Bone marrow (tissue), 2 donors: Measurements from ENCODE around the gene PRICKLE4.

Source experiments
- DNase-seq, 2 donors: peaks; one replicate each; lab custom pipeline; 2025; lab: John Stamatoyannopoulos, UW

Gene PRICKLE4

GRCh38 chr6:41771058-41771983 is 9.3 kb upstream of the PRICKLE4 start:
- DNase-seq, result no peak

- DNase-seq, result no peak
Measured at GRCh38 chr6:41774841-41775240, 5.7 kb upstream of the PRICKLE4 start.

GRCh38 chr6:41775293-41775882 is 5.2 kb upstream of the PRICKLE4 start:
- no peak for DNase-seq

- peak in 1 of 2 donors; percentile 8 for DNase-seq
Measured at GRCh38 chr6:41777551-41778285, 2.9 kb upstream of the PRICKLE4 start.

- DNase-seq, result no peak
Measured at GRCh38 chr6:41778895-41779294, 1.7 kb upstream of the PRICKLE4 start.

GRCh38 chr6:41779336-41779735 is 1.2 kb upstream of the PRICKLE4 start:
- no peak for DNase-seq

- DNase-seq, result peak; percentile 90 to 91
Measured at GRCh38 chr6:41779788-41780550, 613 bp upstream of the PRICKLE4 start, which contains the start of gene FRS3. Gene FRS3 (minus strand): TSS chr6:41779900. CDS start chr6:41776987, 2,913 bp downstream.

- no peak for DNase-seq
Measured at GRCh38 chr6:41781366-41781730, 766 bp downstream of the PRICKLE4 start.

- no peak for DNase-seq
Measured at GRCh38 chr6:41783106-41783780, 2.7 kb downstream of the PRICKLE4 start.

- DNase-seq, result no peak
Measured at GRCh38 chr6:41784581-41785171, 4.1 kb downstream of the PRICKLE4 start.

- no peak for DNase-seq
Measured at GRCh38 chr6:41785254-41785653, 4.7 kb downstream of the PRICKLE4 start.

- no peak for DNase-seq
Measured at GRCh38 chr6:41785689-41786450, 5.3 kb downstream of the PRICKLE4 start.

GRCh38 chr6:41786451-41787218 is 6.1 kb downstream of the PRICKLE4 start:
- DNase-seq, result peak; percentile 11 to 60

GRCh38 chr6:41787219-41787917 is 6.8 kb downstream of the PRICKLE4 start, which contains the start of gene TOMM6:
Gene TOMM6 (plus strand): TSS chr6:41787694. CDS start chr6:41787698, 4 bp downstream.
- DNase-seq, result peak; percentile 89 to 90

GRCh38 chr6:41789390-41789724 is 8.8 kb downstream of the PRICKLE4 start:
- no peak for DNase-seq

GRCh38 chr6:41790045-41790444 is 9.5 kb downstream of the PRICKLE4 start:
- DNase-seq, result no peak

- DNase-seq, result no peak
Measured at GRCh38 chr6:41791305-41791704, 10.7 kb downstream of the PRICKLE4 start.

- DNase-seq, result no peak
Measured at GRCh38 chr6:41791984-41792383, 11.4 kb downstream of the PRICKLE4 start.

- DNase-seq, result no peak
Measured at GRCh38 chr6:41796474-41796873, 15.9 kb downstream of the PRICKLE4 start.
